ENCODE measurements around the gene OR9Q2.
"Not testable (repeated sequence)": the region's sequence is repeated elsewhere in the genome, so short reads cannot be mapped to it uniquely, and the experiment has no call there.

OR9Q2 gene

DNA sequence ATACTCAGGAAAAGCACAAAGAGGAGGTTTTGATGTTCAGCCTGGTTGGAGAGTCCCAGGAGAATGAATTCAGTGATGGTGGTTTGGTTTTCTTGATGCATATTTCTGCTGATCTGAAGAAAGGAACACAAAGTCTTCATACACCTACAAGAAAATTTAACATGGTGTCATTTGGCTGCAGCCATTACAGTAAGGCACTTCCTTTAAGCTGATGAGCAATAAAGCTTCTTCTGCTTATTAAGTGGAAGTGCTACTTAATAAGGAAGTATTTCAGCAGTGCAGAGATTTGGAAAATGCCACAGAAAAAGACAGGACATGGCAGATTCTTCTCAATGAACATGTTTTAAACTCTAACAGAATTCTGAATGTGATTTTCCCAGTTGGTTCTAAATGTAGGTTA, 15.2 kb downstream of the OR9Q2 start, which contains the start of gene OR1S2:
OR1S2 (minus strand) TSS at position 101 of the 400 bp plus-strand sequence; CDS start at position 101, 0 bp downstream.
- TF ChIP-seq, protein P1, sequence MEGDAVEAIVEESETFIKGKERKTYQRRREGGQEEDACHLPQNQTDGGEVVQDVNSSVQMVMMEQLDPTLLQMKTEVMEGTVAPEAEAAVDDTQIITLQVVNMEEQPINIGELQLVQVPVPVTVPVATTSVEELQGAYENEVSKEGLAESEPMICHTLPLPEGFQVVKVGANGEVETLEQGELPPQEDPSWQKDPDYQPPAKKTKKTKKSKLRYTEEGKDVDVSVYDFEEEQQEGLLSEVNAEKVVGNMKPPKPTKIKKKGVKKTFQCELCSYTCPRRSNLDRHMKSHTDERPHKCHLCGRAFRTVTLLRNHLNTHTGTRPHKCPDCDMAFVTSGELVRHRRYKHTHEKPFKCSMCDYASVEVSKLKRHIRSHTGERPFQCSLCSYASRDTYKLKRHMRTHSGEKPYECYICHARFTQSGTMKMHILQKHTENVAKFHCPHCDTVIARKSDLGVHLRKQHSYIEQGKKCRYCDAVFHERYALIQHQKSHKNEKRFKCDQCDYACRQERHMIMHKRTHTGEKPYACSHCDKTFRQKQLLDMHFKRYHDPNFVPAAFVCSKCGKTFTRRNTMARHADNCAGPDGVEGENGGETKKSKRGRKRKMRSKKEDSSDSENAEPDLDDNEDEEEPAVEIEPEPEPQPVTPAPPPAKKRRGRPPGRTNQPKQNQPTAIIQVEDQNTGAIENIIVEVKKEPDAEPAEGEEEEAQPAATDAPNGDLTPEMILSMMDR (IDR thresholded peaks at IDR 0.05; ENCODE audit: extremely low read depth, missing control alignments): no peak
- DNase-seq (ENCODE audit: low spot score): no peak

- not testable (repeated sequence) for DNase-seq (ENCODE audit: low spot score)
Observed at GRCh38 chr11:58212420-58212819, 23.6 kb downstream of the OR9Q2 start, which contains the start of gene OR1S1. Gene OR1S1 (plus strand): TSS chr11:58212720.

GRCh38 chr11:58216476-58216875, 27.6 kb downstream of the OR9Q2 start:
- TF ChIP-seq, protein P1 (IDR thresholded peaks at IDR 0.05; ENCODE audit: extremely low read depth, missing control alignments): no peak
- DNase-seq (ENCODE audit: low spot score): no peak

DNA sequence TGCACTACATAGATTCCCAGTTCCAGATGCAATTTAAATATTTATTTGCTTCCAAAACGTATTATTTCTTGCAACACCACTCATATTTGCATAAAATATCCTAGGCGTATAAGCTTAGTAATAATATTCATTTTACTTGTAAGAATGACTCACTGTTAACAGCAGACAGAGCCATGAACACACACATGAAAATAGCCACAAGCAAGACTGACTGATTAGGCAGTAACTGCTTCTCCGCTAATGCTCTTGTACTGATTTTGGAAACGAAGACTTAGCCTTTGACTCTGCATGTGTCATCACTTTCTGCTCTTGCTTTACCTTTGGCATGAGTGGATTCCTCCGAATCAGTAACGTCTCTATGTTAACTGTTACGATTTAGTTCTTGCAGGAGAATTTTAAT, 33.9 kb downstream of the OR9Q2 start:
- no peak for DNase-seq (ENCODE audit: low spot score)
- TF ChIP-seq, protein P1 (IDR thresholded peaks at IDR 0.05; ENCODE audit: extremely low read depth, missing control alignments): no peak

- TF ChIP-seq, protein P1 (IDR thresholded peaks at IDR 0.05; ENCODE audit: extremely low read depth, missing control alignments): no peak
- no peak for DNase-seq (ENCODE audit: low spot score)
Observed at GRCh38 chr11:58227956-58228615, 39.2 kb downstream of the OR9Q2 start.

Measured in GM20000 (cell line).